ENCODE data around the gene PCDH17.

The PCDH17 gene, protein sequence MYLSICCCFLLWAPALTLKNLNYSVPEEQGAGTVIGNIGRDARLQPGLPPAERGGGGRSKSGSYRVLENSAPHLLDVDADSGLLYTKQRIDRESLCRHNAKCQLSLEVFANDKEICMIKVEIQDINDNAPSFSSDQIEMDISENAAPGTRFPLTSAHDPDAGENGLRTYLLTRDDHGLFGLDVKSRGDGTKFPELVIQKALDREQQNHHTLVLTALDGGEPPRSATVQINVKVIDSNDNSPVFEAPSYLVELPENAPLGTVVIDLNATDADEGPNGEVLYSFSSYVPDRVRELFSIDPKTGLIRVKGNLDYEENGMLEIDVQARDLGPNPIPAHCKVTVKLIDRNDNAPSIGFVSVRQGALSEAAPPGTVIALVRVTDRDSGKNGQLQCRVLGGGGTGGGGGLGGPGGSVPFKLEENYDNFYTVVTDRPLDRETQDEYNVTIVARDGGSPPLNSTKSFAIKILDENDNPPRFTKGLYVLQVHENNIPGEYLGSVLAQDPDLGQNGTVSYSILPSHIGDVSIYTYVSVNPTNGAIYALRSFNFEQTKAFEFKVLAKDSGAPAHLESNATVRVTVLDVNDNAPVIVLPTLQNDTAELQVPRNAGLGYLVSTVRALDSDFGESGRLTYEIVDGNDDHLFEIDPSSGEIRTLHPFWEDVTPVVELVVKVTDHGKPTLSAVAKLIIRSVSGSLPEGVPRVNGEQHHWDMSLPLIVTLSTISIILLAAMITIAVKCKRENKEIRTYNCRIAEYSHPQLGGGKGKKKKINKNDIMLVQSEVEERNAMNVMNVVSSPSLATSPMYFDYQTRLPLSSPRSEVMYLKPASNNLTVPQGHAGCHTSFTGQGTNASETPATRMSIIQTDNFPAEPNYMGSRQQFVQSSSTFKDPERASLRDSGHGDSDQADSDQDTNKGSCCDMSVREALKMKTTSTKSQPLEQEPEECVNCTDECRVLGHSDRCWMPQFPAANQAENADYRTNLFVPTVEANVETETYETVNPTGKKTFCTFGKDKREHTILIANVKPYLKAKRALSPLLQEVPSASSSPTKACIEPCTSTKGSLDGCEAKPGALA (N-terminal part only)

DNA sequence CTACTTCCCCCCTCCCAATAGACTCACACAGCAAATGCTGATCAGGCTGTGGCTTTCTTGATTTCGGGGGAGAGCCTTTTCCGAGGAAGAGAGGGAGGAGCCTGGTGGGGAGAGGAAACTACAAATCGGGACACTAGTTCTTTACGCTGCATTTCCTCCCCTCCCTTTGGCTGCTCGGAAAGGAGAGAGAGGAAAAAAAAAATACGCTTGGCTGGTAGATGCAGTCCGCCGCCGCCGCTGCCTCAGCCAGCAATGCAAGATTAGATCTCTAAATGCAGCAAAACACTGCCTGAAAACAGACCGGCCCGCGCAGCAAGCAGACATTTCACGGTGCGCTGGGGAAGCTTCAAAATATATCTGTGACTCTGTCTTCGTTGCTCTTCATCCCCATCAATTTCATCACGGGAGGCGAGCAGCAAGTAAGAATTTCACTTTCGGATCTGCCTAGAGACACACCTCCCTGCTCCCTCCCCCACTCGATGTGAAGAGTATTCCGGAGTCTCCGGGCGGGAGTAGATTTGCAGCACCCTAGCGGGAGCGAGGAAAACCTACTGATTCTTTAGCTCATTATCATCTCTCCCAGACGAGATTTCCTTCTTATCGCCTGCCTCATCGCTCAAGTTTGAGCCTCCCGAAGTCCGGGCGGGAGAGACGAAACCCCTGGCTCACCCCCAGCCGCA lies at the start of gene PCDH17:
PCDH17 (plus strand) TSS at position 149 of the 680 bp plus-strand sequence. CDS start 803 bp downstream, outside the sequence.
- DNase-seq: no peak

DNA sequence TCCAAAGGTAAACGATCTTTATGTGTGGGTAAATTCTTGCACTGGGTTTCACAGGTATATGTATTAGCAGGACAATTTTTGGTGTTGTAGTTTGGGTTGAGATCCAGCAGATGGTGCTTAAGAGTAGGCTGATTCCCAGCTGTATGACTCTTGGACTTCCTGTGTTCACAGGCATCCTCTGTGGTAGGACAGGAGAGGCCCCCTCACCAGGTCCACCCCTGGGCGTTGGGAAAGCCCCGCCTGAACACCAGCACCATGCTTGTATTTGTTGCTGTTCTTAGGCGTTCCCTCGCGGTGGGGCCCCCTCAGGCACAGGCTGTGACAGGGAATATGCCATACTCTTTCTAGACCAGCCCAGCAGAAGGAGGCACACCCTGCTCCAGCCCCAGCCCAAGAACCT lies 49.5 kb upstream of the PCDH17 start:
- no peak for DNase-seq

DNA sequence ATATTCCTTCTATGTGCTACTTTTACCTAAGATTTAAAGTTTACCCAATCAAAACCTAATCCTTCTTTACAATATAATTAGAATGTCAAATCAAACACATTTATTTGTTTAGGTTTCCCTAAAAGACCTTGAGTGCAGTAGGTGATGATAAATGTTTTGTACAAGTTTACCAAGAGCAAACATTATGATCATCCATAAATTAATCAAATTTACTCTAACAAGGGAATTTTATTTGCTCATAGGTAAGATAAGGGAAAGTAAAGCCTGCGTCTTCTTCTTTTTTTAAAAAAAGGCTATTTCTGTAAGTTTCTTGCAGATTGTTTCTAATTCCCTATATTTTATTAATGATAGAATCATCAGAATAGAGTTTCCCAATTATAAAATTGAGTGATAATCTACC lies 48.0 kb upstream of the PCDH17 start:
- no peak for DNase-seq

DNA sequence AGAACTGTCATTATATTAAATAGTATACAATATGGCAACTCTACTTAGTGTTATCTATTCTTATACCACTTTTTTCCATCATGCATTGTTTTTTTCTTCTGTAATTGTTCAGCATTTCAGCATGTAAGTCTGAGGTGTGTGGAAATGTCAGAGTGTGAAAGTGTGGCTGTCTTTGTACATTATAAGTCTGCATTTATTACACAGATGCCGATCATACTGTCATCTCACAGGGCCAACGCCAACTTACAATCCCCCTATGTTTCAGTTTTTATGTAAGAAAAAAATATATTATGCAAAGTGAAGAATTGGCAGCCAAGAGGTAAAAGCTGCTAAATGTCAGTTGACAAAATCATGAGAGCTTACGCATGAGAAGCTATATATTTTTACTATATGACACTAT lies 42.9 kb upstream of the PCDH17 start:
- DNase-seq: no peak

DNA sequence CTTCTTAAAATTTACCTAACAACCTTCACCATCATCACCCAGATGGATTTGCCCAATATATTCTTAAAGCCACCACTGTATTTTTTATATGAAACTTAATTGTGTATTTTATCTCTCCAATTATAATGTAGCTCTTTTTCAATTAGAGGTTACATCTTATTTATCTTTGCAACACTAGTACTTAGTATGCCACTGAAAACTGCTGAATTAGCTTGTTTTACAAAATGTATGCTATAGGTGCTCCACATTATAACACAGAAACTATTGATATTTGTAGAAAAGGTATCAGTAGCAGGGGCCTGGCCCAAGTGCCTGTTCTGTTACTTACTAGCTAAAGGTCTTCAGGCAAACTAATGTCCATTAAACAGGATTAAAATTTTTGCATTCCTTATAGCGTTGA lies 35.8 kb upstream of the PCDH17 start:
- no peak for DNase-seq

DNA sequence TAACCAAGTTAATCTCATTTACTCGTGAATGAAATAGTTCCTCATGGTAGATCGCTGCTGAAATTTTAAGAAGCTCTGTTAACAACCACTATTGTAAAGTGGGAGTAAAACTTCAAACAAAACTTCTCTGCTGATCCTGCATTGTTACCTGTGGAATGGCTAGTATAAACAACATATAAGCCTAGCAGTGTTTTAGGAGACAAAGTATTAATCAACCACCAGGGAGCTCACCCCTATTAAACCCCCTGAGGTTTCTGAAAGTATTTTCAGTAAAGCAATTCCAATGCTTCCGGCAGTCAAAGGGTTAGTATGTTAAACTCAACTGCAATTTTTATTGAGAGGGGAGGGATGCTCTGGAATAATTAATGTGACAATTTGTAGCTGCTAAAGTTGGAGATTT lies 30.0 kb upstream of the PCDH17 start:
- DNase-seq: no peak

DNA sequence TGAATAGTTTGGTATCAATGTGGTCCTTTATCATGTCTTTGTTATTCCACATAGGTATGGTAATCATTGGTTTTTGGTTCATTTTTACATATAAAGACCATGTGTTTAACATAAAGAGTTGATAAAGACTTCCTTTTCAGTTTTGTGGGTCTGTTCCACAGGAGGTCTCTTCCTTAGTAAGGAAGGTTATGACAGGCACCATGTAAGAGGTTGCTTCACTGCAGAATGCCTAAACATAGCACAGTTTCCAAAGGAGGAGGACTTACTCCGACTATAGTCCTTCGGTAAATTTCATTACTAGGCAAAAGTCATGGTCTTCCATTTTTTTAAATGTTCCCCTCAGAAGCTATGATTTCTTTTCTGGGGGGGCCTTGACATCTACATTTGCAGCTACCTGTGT lies 27.1 kb upstream of the PCDH17 start:
- DNase-seq: no peak

DNA sequence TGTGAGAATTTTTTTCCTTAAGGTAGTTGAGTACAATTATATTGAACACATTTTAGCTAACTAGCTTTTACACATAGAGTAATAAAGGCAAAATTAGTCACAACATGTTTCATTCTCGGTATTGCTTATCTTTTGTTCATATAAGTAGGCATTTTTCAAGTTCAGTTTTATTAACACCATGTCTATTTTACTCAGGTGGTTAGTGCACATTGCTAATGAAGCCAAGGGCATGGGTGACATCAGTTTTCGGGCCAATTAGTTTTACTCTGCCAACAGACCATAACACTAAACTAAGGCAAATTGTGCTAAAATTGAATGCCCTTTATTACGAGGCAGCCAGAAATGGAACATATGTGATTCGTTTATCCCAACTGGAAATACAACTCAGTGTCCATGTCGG lies 19.6 kb upstream of the PCDH17 start:
- no peak for DNase-seq

DNA sequence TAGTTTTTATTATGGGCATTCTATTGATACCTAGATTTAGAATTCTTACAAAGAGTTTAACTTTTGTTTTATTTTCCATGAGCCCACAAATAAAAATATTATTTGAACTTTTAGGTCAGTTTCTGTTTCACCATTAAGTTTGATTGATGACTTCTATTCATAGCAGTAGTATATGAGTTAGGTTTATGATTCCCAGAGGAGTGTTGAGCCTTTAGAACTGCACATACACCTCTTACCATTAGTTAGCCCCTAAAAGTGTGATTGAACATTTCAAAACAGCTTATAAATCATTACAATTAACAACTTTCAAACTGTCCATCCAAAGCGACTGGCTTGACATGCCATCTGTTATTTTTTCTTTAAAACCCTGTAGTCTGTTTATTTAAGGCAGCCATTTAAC lies 19.0 kb upstream of the PCDH17 start:
- no peak for DNase-seq

DNA sequence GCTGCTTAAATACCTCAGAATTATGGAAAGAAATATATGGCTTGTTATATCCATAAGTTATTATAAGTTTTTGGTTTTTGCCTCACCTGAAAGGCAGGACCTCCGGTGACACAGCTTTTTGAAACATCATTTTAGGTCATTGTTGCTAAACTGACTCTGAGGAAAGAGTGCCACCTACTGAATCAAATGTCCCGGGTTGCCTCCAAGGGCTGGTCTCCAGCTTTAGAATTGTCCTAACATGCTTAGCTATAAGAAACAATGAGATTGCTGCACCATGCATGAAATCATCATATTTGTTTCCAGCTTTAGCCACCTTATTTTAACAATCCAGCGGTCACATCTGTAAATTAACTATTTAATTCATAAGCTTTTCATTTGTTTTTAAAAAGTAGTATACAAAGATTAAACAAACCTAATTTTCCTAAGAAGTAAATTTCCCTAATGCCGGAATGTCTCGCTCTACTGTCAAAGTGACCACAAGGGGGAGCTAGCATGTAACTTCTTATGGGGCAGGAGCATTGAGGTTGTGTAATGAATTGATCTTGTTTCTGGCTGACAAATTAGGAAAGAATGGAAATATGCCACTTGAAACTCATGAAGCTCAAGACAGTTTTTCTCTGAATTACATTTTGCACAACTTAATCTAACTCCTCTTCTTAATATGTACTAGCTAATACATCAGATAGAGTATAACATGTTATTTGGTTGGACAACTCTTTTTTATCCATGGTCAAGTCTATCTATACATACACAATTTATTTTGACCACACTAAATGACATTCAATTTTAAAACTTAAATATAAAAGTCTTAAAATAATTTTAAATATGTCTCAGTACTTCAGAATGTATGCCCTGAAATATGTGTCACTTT lies 6.7 kb upstream of the PCDH17 start:
- DNase-seq: no peak

DNA sequence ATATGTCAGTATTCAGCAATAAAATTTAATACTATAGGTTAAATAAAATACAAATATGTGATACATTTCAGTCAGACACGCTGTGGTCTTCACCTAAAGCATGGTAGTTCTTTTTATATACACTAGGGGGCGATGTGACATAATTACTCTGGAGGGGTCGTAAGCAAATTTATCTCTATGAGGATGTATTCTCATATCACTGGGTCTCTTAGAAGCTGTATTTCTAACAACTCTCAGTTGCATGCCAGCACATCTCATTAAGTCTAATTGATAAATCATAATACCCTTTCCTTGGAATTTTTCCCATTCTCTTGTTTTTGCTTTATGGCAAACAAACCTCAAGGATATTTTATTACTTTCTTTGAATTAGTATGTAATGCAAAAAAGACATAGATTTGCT lies 3.9 kb upstream of the PCDH17 start:
- DNase-seq: no peak

DNA sequence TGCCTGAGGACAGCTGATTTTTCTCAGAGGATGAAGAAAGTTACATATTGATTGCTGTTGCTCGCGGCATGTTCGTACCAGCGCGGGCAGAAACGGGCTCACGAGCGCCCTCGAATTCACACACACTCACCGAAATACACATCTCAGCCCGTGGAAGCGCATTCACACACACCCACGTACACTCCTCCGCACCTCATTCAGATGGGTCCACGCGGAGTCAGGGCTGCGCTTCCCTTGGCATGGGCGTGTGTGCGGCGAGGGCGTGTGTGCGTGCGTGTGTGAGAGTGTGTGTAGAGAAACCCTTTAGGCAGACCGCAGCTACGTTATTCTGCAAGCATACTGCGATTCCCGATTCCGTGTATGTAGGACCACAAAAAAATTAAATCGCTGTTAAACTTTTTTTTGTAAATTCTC lies 2.1 kb upstream of the PCDH17 start:
- DNase-seq: peak; percentile 61

DNA sequence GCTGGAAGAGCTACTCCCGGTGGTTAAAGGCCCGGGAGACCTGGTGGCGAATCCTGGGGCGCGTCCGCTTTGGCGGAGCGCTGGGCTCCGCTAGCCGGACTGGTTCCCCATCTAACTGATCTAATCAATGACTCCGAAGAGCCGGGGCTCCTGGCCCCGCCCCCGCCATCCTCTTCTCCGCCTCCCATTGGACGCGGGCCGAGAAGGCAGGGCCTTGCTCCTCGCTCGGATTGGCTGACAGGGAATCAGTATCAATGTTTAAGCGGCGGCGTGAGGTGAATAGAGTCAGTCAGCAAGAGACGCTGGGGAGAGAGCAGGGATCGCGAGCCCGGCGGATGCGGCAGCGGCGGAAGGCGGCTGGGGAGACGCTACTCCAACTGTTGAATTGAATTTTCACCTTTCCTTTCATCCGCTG lies 1.7 kb upstream of the PCDH17 start:
- DNase-seq: peak; percentile 77

DNA sequence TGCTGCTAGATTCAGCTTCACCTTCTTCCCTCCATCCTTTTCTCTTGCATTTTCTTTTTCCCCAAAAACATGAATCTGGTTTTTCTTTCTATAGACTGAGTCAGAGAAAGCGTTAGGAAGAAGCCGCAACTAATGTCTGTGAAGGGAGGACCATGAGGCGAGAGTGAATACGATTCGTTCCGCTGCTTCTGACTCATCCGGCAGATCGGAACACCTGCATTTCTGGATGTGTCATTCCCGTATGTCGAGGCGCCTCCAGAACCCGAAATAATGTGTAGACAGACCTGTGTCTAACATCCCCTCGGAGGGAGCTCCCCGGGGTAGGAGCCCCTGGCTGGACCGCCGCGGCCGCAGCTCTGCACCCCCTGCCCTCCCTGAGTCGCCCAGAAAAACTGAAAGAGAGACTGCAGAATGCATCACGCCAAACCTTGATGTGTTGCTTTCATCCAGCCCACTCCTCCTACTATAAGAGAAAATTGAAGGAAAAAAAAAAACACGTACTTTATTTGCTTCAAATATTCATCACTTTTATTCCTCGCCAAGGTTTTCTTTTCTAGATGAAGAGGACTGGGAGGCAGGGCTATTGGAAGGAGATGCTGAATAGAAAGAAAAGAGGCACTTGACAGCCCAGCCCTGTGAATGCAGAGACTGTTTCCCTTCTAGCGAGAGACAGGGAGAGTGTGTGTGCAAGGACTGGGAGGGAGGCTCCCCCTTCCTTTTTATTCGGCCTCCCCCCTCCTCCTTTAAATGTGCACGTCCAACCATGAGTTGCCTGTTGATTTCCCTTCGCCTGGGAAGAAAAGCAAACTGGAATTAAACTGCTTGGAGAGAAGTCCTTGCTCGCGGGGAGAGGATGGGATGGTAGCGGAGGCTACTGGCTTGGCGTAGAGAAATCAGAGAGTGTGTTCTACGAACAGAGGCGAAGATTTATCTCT lies 616 bp upstream of the PCDH17 start:
- peak; percentile 60 for DNase-seq

DNA sequence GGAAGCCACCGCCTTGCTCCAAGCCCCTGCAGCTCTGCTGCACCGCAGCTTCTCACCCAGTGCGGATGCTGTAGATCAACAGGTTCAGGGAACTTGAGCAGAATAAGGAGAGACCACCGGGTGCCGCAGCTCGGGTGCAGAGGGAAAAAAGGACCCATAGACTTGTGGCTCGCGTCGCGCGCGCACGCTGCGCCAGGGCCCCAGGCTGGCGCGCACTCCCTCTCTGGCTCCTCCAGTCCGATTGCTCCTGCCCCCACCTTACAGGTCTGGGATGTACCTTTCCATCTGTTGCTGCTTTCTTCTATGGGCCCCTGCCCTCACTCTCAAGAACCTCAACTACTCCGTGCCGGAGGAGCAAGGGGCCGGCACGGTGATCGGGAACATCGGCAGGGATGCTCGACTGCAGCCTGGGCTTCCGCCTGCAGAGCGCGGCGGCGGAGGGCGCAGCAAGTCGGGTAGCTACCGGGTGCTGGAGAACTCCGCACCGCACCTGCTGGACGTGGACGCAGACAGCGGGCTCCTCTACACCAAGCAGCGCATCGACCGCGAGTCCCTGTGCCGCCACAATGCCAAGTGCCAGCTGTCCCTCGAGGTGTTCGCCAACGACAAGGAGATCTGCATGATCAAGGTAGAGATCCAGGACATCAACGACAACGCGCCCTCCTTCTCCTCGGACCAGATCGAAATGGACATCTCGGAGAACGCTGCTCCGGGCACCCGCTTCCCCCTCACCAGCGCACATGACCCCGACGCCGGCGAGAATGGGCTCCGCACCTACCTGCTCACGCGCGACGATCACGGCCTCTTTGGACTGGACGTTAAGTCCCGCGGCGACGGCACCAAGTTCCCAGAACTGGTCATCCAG lies 964 bp downstream of the PCDH17 start:
- no peak for DNase-seq

DNA sequence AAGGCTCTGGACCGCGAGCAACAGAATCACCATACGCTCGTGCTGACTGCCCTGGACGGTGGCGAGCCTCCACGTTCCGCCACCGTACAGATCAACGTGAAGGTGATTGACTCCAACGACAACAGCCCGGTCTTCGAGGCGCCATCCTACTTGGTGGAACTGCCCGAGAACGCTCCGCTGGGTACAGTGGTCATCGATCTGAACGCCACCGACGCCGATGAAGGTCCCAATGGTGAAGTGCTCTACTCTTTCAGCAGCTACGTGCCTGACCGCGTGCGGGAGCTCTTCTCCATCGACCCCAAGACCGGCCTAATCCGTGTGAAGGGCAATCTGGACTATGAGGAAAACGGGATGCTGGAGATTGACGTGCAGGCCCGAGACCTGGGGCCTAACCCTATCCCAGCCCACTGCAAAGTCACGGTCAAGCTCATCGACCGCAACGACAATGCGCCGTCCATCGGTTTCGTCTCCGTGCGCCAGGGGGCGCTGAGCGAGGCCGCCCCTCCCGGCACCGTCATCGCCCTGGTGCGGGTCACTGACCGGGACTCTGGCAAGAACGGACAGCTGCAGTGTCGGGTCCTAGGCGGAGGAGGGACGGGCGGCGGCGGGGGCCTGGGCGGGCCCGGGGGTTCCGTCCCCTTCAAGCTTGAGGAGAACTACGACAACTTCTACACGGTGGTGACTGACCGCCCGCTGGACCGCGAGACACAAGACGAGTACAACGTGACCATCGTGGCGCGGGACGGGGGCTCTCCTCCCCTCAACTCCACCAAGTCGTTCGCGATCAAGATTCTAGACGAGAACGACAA lies 1.8 kb downstream of the PCDH17 start:
- DNase-seq: no peak

DNA sequence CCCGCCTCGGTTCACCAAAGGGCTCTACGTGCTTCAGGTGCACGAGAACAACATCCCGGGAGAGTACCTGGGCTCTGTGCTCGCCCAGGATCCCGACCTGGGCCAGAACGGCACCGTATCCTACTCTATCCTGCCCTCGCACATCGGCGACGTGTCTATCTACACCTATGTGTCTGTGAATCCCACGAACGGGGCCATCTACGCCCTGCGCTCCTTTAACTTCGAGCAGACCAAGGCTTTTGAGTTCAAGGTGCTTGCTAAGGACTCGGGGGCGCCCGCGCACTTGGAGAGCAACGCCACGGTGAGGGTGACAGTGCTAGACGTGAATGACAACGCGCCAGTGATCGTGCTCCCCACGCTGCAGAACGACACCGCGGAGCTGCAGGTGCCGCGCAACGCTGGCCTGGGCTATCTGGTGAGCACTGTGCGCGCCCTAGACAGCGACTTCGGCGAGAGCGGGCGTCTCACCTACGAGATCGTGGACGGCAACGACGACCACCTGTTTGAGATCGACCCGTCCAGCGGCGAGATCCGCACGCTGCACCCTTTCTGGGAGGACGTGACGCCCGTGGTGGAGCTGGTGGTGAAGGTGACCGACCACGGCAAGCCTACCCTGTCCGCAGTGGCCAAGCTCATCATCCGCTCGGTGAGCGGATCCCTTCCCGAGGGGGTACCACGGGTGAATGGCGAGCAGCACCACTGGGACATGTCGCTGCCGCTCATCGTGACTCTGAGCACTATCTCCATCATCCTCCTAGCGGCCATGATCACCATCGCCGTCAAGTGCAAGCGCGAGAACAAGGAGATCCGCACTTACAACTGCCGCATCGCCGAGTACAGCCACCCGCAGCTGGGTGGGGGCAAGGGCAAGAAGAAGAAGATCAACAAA lies 2.6 kb downstream of the PCDH17 start:
- no peak for DNase-seq

DNA sequence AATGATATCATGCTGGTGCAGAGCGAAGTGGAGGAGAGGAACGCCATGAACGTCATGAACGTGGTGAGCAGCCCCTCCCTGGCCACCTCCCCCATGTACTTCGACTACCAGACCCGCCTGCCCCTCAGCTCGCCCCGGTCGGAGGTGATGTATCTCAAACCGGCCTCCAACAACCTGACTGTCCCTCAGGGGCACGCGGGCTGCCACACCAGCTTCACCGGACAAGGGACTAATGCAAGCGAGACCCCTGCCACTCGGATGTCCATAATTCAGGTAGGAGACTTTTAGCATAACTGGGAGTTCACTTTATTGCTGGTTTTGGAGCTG lies 3.3 kb downstream of the PCDH17 start:
- DNase-seq: no peak

All from activated effector memory CD4-positive, alpha-beta T cell treated with anti-CD3 and anti-CD28 coated beads, Interleukin-2, amount 50 U/mL, for 16 hours (primary cell).